CD4-positive, alpha-beta T cell treated with Interleukin-6 at 100 ng/mL for 8 hours (primary cell): Measurements from ENCODE around the gene LAMB3.
A peak's percentile ranks its signal among the peaks of the same experiment; 100 is the strongest.
"Not testable (repeated sequence)": the region's sequence is repeated elsewhere in the genome, so short reads cannot be mapped to it uniquely, and the experiment has no call there.

Experiments used
- DNase-seq: peaks from one replicate; pipeline ENCODE4 v3.0.0-alpha.2; 2020; ENCODE audit warnings: mixed read lengths, low spot score

Gene LAMB3

DNA sequence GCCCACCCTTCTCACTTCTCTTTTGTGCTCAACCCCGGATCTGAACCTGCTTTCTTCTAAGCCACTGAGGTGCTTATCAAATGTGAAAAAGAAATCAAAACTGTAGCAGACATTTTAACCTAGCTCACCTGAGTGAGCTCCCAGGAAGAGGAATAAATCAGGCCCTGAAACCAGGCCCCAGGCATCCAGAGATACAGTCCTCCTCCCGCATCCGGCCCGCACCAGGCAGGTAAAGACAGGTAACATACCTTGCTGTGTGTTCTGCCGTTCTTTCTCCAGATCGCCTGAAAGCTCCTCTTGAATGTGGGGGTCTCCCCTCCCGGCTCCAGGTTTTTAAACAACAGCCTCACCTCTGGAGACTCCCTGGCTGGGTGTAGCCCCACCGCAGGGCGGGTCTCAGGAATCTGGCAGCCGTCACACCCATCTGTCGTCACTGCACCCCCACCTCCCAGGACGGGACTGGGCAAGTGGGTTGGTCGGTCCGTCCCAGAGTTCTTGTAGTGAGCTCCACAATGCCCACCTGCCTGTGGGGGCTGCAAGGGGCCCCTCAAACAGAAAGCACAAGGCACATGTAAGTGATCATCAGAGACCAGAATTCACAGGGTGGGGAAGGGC is at the start of gene LAMB3:
Gene LAMB3, minus strand, starts transcription at position 305 of the 615 bp plus-strand sequence. CDS start 1,481 bp downstream, outside the sequence.
- DNase-seq: no peak

GRCh38 chr1:209700686-209701085 is 48.5 kb upstream of the LAMB3 start:
- not testable (repeated sequence) for DNase-seq

GRCh38 chr1:209697126-209697525 is 44.9 kb upstream of the LAMB3 start:
- DNase-seq: no peak

- DNase-seq: no peak
Measured at GRCh38 chr1:209696673-209697072, 44.4 kb upstream of the LAMB3 start.

DNA sequence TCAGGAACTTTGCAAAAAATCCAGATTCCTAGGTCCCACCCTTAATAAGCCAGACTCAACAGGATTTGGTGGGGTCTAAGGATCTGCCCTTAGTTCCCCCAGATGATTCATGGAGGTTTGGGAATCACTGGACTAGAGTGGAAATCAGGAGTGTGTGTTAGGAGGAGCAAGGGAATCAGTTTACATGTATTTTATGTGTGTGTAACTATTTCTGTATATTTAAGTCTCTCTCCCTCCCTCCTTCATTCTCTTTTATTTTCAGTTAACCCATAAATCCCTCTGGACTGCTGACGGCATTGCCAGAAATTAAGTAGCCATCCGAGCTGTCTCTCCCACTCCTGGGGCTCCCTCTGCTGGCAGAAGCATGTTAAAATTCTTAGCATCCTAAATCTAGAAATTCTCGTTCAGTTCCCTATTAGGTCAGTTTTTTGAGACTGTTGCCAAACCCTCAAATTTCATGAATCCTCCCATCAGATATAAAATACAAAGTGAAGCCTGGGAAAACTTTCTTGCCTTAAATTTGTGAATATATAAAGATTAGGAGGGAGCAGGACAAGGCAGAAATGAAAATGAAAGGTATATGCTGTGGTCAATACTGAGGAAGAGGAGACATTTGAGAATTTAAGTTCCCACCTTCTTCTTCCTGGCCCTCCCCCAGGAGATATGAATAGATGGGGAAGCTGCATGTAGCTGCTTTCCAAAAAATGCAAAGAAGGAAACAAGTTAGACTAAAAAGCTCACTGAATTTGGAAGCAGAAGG is 40.7 kb upstream of the LAMB3 start:
- DNase-seq: peak; percentile 73

GRCh38 chr1:209692296-209692695 is 40.1 kb upstream of the LAMB3 start:
- no peak for DNase-seq

- DNase-seq: no peak
Measured at GRCh38 chr1:209691237-209691636, 39.0 kb upstream of the LAMB3 start.

- DNase-seq: no peak
Measured at GRCh38 chr1:209689477-209689876, 37.3 kb upstream of the LAMB3 start.

DNA sequence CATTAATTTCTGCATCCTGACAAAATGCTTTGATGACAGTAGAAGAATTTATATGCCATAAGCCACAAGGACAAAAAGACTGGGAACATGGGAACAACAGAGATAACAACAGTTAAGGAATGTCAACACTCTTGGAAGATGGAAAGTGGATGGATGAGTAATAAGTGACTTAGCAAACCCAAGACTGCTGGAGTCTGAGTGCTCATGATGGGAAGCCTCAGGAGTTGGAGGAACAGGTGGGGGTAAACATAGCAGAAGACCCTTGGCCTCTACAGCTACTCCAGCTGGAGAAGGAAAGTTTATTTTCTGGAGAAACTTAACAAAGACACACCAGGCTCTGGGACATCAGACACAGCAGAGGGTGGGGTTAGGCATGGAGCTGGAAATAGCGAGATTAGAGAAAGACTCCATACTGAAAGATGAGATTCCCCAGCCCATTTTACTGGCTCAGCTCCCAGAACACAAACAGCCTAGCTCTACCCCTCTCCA is 36.6 kb upstream of the LAMB3 start:
- no peak for DNase-seq

DNA sequence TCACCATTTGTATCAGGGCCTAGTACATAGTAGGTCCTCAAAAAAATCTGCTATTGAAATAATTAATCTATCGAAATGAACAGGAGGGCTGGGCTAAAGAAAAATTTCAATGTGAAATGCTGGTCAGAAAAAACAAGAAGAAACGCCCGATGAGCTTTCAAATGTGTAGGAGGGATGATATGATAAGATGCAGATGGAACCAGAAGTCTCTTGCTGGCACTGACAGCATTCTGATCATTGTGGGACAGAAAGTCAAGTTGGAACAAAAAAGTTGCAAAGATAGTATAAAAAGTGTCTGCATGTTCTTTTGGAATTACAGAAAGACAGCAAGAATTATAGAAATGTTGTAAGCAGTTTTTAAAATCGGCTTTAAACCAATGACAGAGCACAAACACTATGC is 34.1 kb upstream of the LAMB3 start:
- DNase-seq: no peak

GRCh38 chr1:209685821-209686220 is 33.6 kb upstream of the LAMB3 start:
- peak; percentile 35 for DNase-seq

GRCh38 chr1:209678981-209679539 is 26.8 kb upstream of the LAMB3 start:
- no peak for DNase-seq

DNA sequence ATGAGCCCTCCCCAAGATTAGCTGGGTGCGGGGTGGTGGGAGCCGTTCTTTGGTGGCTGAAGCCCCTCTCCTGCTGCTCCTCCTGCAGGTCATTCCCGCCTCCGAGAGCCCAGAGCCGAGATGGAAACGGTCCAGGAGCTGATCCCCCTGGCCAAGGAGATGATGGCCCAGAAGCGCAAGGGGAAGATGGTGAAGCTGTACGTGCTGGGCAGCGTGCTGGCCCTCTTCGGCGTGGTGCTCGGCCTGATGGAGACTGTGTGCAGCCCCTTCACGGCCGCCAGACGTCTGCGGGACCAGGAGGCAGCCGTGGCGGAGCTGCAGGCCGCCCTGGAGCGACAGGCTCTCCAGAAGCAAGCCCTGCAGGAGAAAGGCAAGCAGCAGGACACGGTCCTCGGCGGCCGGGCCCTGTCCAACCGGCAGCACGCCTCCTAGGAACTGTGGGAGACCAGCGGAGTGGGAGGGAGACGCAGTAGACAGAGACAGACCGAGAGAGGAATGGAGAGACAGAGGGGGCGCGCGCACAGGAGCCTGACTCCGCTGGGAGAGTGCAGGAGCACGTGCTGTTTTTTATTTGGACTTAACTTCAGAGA is 23.4 kb upstream of the LAMB3 start:
- no peak for DNase-seq

- DNase-seq: no peak
Measured at GRCh38 chr1:209674957-209675564, 22.8 kb upstream of the LAMB3 start, which contains the start of gene G0S2. Gene G0S2 (plus strand): TSS chr1:209675412. CDS start chr1:209675685, 273 bp downstream.

GRCh38 chr1:209673631-209674417 is 21.6 kb upstream of the LAMB3 start:
- no peak for DNase-seq

DNA sequence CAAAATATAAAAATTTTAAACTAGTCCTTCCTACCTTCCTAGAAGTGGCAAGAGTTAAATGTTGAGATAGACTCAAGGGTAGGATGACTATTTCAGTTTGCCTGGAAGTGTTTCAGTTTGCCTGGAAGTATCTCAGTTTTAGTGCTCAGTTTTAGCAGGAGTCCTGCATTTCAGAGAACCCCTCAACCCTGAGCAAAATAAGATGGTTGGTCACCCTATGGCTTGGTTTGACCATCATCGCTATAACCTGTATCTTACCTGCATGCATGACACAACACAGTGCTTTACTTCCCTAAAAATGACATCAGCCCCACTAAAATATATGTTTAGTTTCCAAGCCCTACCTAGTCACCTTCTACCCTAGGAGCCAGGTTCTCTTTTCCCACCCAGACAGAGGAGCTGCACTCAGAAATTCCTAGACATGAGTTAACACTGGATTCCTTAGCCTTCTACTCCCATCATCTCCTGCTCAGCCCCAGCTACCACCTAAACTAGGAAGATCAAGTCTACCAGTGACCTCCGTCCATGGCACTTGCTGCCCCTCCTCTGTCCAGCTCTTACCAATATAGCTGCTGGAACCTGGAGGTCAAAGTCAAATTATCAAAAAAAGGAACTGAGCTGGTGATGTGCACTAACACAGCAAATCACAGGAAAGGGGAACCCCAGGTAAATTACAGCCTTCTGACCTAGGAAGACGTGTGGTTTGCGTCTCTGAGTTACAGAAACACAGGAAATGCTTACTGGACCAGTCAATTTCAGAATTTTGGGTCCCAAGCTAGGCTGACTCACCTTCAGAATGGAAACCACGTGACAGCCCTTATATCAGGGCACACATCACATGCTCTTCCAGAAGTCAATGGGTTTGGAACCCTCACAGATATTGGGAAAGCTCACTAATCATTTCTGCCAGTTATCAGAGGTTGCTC is 20.7 kb upstream of the LAMB3 start:
- peak; percentile 53 for DNase-seq

GRCh38 chr1:209670441-209671082 is 18.3 kb upstream of the LAMB3 start:
- DNase-seq: no peak

GRCh38 chr1:209667708-209668107 is 15.5 kb upstream of the LAMB3 start:
- DNase-seq: no peak

DNA sequence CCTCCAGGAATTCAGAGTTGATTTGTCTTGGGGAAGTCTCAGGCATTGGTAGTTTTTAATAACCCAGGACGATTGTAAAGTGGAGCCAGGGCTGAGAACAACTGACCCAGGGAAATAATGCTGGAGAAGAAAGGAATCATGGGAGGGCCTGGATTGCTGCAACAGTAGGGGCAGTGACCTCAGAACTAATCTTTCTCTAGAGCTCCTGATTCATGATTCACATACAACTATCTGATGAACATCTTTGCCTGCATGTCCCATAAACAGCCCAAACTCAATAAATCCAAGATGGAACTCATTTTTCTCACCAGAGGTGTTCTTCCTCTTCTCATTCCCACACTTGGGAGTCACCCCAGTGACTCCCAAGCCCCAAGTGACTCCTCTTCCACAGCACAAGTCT is 14.9 kb upstream of the LAMB3 start:
- no peak for DNase-seq

GRCh38 chr1:209662879-209663327 is 10.7 kb upstream of the LAMB3 start:
- DNase-seq: no peak
